ENCODE measurements around the gene WWOX.

DNA sequence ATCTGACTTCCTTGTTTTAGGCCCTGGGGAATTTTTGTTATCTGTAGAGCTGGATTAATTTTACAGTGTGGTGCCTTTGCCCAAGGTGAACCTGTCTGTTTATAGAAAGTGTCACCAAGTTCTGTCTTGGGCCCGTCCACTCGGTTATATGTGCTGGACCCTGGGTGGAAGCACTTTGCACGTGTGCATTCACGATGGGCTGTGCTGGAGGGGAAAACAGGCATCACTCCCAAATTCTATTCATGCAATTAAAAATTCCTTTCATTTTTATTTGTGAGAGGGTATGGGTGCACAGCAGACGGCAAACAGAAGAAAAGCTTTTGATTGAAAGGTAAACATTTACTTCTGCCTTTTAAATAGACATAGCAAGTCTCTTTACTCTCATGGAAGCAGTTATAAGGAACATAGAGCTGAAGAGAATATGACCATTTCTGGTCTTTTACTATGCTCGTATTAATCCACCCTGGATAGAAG, 101.2 kb downstream of the WWOX start:
- TF ChIP-seq, protein P1, sequence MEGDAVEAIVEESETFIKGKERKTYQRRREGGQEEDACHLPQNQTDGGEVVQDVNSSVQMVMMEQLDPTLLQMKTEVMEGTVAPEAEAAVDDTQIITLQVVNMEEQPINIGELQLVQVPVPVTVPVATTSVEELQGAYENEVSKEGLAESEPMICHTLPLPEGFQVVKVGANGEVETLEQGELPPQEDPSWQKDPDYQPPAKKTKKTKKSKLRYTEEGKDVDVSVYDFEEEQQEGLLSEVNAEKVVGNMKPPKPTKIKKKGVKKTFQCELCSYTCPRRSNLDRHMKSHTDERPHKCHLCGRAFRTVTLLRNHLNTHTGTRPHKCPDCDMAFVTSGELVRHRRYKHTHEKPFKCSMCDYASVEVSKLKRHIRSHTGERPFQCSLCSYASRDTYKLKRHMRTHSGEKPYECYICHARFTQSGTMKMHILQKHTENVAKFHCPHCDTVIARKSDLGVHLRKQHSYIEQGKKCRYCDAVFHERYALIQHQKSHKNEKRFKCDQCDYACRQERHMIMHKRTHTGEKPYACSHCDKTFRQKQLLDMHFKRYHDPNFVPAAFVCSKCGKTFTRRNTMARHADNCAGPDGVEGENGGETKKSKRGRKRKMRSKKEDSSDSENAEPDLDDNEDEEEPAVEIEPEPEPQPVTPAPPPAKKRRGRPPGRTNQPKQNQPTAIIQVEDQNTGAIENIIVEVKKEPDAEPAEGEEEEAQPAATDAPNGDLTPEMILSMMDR (conservative IDR thresholded peaks at IDR 0.05; ENCODE audit: low read depth, low read length): no peak
- TF ChIP-seq EZH2 (IDR thresholded peaks at IDR 0.05; ENCODE audit: low read length, unreplicated experiment) (no peak), EZH2phosphoT487 (IDR thresholded peaks at IDR 0.05; ENCODE audit: borderline replicate concordance, low read length) (no peak)
